ENCODE measurements around the gene GBA3.

- TF ChIP-seq CTCF (IDR thresholded peaks at IDR 0.05) (no peak), POLR2A (IDR thresholded peaks at IDR 0.05) (no peak), POLR2AphosphoS5 (IDR thresholded peaks at IDR 0.05) (no peak)
These were observed 16.2 kb downstream of the GBA3 start for GRCh38 chr4:22708961-22709360.
